Measurements from ENCODE around the gene ARL15. TPM values are rescaled to one million over a fixed set of nuclear protein-coding genes. Genes with fewer than 3 reads are reported as not detected.

ARL15 gene
- total and polyA plus RNA-seq, 2 of the 8 experiments (the other 6 are each of a cell fraction or from before 2014, with no cell fraction given): 9.9 to 21.2 TPM

DNA sequence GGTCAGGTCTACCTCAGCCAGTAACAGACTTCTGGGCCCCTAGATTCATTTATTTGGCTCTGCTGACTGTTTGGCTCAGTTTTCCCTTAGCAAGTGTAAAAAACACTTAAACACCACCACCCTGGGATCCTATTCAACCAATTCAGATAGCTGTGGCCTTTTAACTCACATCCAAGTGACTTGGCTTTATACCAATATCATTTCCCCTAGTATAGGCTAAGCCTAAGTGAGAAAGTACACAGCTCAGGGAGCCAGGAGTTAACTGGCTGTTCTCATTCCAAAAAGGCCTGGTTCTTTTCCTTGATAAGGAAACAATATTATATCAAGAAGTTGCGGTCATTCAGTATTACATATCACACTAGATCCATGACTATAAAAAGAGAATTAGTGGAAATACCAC is 163.5 kb downstream of the ARL15 start (continued):
- TF ChIP-seq CHD7 (IDR thresholded peaks at IDR 0.05; ENCODE audit: insufficient replicate concordance, low read length): no peak
- TF ChIP-seq CBX5 (IDR thresholded peaks at IDR 0.05; ENCODE audit: low read depth, low read length): no peak
- TF ChIP-seq POLR2A (IDR thresholded peaks at IDR 0.05; ENCODE audit: control extremely low read depth in 1 of 2, low read depth in 2 of 2, low read length in 2 of 2): no peak
- no peak for TF ChIP-seq SIN3A (conservative IDR thresholded peaks at IDR 0.05 in 1 of 2, IDR thresholded peaks at IDR 0.05 in 1 of 2; ENCODE audit: low read depth in 1 of 2, low read length in 2 of 2)

All from H1 (cell line).